NCI-H748 treated with DMSO at 0.1 percent for 48 hours (cell line): ENCODE data around the gene SUMO4.

Experiments
- DNase-seq: peaks from one replicate; lab custom pipeline; 2025; lab: John Stamatoyannopoulos, UW

Gene SUMO4

GRCh38 chr6:149389509-149390297 lies 10.4 kb upstream of the SUMO4 start:
- DNase-seq, result no peak

DNA sequence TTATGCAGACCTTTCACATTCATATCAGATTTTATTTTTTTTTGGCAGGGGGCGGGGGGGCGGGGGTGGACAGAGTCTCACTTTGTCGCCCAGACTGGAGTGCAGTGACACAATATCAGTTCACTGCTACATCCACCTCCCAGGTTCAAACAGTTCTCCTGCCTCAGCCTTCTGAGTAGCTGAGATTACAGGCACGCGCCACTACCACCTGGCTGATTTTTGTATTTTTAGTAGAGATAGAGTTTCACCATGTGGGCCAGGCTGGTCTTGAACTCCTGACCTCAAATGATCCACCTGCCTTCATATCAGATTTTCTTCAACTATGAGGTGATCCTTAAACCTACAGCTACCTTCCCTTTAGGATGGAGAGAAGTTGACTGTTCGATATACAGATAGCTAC lies 8.0 kb upstream of the SUMO4 start:
- no peak for DNase-seq

- DNase-seq, result no peak
Observed at GRCh38 chr6:149392535-149392934, 7.5 kb upstream of the SUMO4 start.

GRCh38 chr6:149393002-149393679 lies 6.9 kb upstream of the SUMO4 start:
- DNase-seq, result no peak

- DNase-seq, result no peak
Observed at GRCh38 chr6:149395185-149395584, 4.9 kb upstream of the SUMO4 start.

DNA sequence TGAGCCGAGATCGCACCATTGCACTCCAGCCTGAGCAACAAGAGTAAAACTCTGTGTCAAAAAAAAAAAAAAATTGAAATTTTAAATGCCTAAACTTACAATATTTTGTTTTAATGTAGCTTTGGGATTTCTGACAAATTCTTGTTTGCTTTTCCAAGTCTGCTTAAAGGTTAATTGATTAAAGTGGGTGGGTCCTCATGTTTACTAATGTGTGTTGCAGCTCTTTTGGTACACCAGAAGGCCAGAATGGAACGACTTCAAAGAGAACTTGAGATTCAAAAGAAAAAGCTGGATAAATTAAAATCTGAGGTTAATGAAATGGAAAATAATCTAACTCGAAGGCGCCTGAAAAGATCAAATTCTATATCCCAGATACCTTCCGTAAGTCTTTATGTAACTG lies 2.7 kb upstream of the SUMO4 start:
- no peak for DNase-seq

GRCh38 chr6:149403534-149403933 lies 3.5 kb downstream of the SUMO4 start:
- no peak for DNase-seq

- DNase-seq, result no peak
Observed at GRCh38 chr6:149405823-149406765, 6.0 kb downstream of the SUMO4 start.

GRCh38 chr6:149409617-149410016 lies 9.6 kb downstream of the SUMO4 start:
- no peak for DNase-seq

GRCh38 chr6:149410557-149410956 lies 10.5 kb downstream of the SUMO4 start:
- DNase-seq, result no peak

- DNase-seq, result no peak
Observed at GRCh38 chr6:149414009-149414408, 13.9 kb downstream of the SUMO4 start.

DNA sequence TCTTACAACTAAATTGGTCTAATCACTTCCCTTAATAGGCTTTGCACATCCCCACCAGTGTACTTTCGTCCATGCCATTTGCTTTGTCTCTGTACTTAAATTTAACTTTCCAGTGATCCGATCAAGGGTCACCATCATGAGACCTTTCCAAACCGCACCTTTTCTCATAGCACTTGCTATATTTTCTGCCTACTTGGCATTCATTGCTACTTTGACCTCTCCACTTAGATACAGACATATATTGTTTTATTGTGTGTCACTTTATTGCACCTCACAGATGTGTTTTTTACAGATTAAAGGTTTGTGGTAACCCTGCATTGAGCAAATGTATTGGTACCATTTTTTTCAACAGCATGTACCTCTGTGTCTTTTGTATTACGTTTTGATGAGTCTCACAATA lies 14.8 kb downstream of the SUMO4 start:
- no peak for DNase-seq

- no peak for DNase-seq
Observed at GRCh38 chr6:149419696-149420404, 19.8 kb downstream of the SUMO4 start.

DNA sequence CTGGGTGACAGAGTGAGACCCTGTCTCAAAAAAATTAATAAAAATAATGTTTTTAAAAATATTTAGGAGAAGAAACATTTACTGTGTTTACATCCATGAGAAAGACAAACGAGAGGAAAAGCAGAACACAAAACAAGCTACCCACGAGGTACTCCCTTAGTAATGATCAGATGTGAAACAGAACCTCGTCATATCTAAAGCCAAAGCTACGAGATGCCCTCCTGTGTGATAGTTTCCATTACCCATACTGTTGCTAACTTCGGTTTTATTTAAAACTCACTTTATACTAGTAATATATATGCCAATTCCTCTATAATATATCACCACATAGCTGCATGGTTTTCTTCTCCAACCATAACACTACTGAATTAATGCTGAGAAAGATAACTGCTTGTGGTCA lies 21.1 kb downstream of the SUMO4 start:
- DNase-seq, result no peak

DNA sequence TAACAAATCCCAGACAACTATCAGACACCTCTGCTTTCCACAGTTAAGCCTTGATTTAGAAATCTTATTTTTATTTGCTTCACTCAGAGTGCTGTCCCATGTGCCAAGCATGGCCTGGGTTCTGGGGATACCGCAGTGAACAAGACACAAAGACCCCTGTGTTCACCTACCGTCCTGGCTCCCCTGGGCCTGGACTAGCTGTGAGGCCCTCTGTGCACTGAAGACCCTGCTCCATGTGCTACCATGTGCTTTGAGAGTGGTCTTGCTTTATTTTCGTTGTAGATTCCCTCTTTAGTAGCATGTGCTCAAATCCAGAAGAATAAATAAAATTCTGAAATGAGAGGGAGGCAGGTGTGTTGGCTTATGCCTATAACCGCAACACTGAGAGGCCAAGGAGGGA lies 22.5 kb downstream of the SUMO4 start:
- DNase-seq, result no peak

GRCh38 chr6:149423964-149424440 lies 23.9 kb downstream of the SUMO4 start:
- DNase-seq, result no peak

DNA sequence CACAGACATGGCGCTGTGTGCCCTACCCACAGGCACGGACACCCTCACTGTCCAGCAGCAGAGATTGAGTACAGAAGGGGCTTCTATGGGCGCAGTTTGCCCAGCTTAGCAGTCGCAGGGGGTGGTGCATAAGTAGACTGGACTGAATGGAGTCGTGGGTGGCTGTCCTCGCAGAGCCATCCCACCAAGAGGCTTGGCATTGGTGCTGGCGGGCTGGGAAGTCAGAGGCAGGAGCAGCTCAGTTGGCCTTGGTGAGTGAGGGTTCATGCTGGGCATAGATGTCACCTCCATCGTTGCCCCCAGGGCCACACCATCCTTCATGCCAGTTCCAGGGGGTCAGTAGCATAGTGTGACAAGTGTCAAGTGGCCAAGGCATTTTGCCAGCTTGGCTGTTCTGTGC lies 25.2 kb downstream of the SUMO4 start:
- no peak for DNase-seq

GRCh38 chr6:149425754-149426153 lies 25.7 kb downstream of the SUMO4 start:
- no peak for DNase-seq

- DNase-seq, result no peak
Observed at GRCh38 chr6:149428606-149429005, 28.5 kb downstream of the SUMO4 start.

DNA sequence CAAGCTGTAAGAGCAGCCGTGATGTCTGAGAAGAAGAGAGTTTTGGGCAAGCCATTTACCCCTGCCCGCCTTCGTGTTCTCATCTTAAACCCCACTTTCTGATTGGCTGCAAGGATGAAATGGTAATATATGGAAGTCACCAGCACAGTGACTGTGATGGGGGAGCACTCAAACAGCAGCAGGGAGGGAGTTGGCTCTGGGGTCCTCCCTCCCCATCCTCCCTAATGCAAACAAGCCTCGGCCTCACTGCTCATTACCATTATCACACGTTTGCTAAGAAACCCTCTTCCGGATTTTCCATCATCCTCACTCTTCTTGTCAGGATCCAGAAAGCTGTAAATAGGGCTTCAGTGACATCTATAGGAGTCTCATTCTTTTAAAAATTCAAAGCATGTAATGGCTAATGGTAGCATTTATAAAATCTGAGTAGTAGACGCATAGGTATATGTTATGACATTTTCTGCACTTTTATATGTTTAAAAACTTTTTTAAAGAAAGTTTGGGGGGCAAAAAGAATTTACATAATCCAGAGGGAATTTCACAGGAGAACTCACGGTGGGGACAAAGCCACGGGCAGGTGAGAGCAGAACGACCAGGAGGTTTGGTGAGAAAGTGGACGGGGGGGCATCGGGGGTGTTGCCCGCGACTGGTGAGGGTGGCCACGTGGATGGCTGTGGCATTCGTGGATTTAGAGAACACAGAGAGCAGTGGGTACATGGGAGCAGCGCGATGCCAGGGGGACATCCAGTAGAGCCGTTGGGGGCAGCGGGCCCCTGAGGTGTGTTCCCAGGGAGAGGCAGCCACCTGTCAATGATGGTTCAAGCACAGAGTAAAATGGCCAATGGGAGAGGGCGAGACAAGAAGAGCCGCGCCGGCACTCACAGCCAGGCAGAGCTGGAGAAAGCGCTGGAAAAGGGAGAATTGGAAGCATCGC lies 29.6 kb downstream of the SUMO4 start:
- no peak for DNase-seq
